OCI-LY3 (cell line): ENCODE data around the gene GNAO1.

ENCODE experiments used
- EZH2phosphoT487 ChIP-seq: fragments of 200-600 bp; shearing (Covaris generic); IDR thresholded peaks from 2 replicates; pipeline ENCODE4 v1.6.1; 2018; ENCODE audit warnings: antibody characterized with exemption, mixed run types, low read depth
- TF ChIP-seq, protein P1 (sequence below): fragments of 200-600, 300-600 bp; sonication (generic); IDR thresholded peaks from 2 replicates; pipeline ENCODE4 v1.5.1; 2014; ENCODE audit warnings: antibody characterized with exemption, low read length, low read depth

DNA sequence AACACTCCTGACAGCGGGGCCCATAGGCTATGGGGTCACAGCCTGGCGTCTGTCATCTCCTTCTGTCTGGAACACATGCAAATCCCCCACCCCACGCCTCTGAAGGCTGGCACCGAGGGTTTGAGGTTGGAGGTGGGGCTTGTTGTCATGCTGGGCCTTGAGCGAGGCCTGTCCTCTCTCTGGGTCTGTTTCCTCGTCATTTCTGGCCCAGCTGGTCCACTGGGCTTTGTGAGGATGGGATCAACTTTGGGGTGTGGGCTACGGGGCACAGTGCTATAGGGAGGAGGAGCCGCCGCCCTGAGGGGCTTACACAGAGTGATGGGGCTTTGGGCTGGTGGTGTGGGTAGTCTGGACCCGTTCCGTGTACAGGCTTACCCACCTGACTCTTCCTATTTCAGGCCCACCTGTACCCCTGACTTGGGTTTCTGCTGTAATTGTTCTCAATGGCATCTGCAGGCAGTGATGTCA lies 146.6 kb downstream of the GNAO1 start:
- TF ChIP-seq, protein P1, sequence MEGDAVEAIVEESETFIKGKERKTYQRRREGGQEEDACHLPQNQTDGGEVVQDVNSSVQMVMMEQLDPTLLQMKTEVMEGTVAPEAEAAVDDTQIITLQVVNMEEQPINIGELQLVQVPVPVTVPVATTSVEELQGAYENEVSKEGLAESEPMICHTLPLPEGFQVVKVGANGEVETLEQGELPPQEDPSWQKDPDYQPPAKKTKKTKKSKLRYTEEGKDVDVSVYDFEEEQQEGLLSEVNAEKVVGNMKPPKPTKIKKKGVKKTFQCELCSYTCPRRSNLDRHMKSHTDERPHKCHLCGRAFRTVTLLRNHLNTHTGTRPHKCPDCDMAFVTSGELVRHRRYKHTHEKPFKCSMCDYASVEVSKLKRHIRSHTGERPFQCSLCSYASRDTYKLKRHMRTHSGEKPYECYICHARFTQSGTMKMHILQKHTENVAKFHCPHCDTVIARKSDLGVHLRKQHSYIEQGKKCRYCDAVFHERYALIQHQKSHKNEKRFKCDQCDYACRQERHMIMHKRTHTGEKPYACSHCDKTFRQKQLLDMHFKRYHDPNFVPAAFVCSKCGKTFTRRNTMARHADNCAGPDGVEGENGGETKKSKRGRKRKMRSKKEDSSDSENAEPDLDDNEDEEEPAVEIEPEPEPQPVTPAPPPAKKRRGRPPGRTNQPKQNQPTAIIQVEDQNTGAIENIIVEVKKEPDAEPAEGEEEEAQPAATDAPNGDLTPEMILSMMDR = no peak
- TF ChIP-seq EZH2phosphoT487 = no peak
